Transverse colon (tissue), 3 donors: ENCODE data around the gene SHB.

ENCODE experiments used
- CTCF ChIP-seq, 5 experiments: fragments of 200-600 bp in 3 of 5; fragments of 450-650 bp in 2 of 5; sonication (generic) in 3 of 5; IDR thresholded peaks; 1 replicate in 2 of 5; 2 replicates in 3 of 5; pipeline ENCODE4 v1.5.1; 2016 to 2017; ENCODE audit warnings: antibody characterized with exemption in 5 of 5, inconsistent platforms in 3 of 5, mild to moderate bottlenecking in 2 of 5, moderate library complexity in 1 of 5
- POLR2A ChIP-seq: fragments of 450-650 bp; IDR thresholded peaks from one replicate; pipeline ENCODE4 v1.6.1; 2016; ENCODE audit warnings: antibody characterized with exemption, mild to moderate bottlenecking, moderate library complexity

- no peak for TF ChIP-seq CTCF (IDR thresholded peaks at IDR 0.05)
- TF ChIP-seq POLR2A, result no peak
Observed at GRCh38 chr9:37955781-37956422, 113.1 kb downstream of the SHB start.
